Osteocyte (in vitro differentiated cells): ENCODE measurements around the gene ACOXL. TPM values are rescaled to one million over a fixed set of nuclear protein-coding genes. Genes with fewer than 3 reads are reported as not detected.

Experiments
- DNase-seq: peaks from one replicate; pipeline ENCODE4 v3.0.0; 2021; ENCODE audit warnings: mixed read lengths; ENCODE audit not compliant: unreplicated experiment; ENCODE audit errors: extremely low spot score
- H3K27ac Mint-ChIP-seq: one replicate; pipeline ENCODE4 v1.8.0; 2021; ENCODE audit warnings: mild to moderate bottlenecking, mixed read lengths; ENCODE audit not compliant: unreplicated experiment
- H3K27me3 Mint-ChIP-seq: one replicate; pipeline ENCODE4 v1.8.0; 2021; ENCODE audit warnings: mixed read lengths; ENCODE audit not compliant: unreplicated experiment
- H3K36me3 Mint-ChIP-seq: one replicate; pipeline ENCODE4 v1.8.0; 2021; ENCODE audit warnings: mixed read lengths; ENCODE audit not compliant: unreplicated experiment
- H3K4me1 Mint-ChIP-seq: one replicate; pipeline ENCODE4 v1.8.0; 2021; ENCODE audit warnings: mixed read lengths; ENCODE audit not compliant: unreplicated experiment
- H3K4me3 Mint-ChIP-seq: one replicate; pipeline ENCODE4 v1.8.0; 2021; ENCODE audit warnings: mild to moderate bottlenecking, moderate library complexity, mixed read lengths; ENCODE audit not compliant: unreplicated experiment
- H3K9me3 Mint-ChIP-seq: one replicate; pipeline ENCODE4 v1.8.0; 2021; ENCODE audit warnings: mixed read lengths; ENCODE audit not compliant: unreplicated experiment
- total RNA-seq: library from RNA; stranded (reverse); gene quantifications from 2 replicates; pipeline ENCODE4 v1.2.1, GENCODE V29; 2021
- TF ChIP-seq, protein P1 (sequence below): fragments of 200-600 bp; sonication (generic); IDR thresholded peaks from 2 replicates; pipeline ENCODE4 v1.5.0; 2021; ENCODE audit warnings: antibody characterized with exemption, mild to moderate bottlenecking, moderate library complexity

ACOXL gene
- total RNA-seq, 1 donor from 2014 or later: not detected

- Mint-ChIP-seq H3K4me1 (no peaks in the 10 kb centered on the region), H3K9me3 (peaks cover 10% of the 10 kb centered on the region), H3K4me3 (no peak overlapping the region), H3K27ac (no peak overlapping the region), H3K27me3 (peaks cover 72% of the 10 kb centered on the region), H3K36me3 (no peaks in the 10 kb centered on the region)
- DNase-seq: no peak
- TF ChIP-seq, protein P1, sequence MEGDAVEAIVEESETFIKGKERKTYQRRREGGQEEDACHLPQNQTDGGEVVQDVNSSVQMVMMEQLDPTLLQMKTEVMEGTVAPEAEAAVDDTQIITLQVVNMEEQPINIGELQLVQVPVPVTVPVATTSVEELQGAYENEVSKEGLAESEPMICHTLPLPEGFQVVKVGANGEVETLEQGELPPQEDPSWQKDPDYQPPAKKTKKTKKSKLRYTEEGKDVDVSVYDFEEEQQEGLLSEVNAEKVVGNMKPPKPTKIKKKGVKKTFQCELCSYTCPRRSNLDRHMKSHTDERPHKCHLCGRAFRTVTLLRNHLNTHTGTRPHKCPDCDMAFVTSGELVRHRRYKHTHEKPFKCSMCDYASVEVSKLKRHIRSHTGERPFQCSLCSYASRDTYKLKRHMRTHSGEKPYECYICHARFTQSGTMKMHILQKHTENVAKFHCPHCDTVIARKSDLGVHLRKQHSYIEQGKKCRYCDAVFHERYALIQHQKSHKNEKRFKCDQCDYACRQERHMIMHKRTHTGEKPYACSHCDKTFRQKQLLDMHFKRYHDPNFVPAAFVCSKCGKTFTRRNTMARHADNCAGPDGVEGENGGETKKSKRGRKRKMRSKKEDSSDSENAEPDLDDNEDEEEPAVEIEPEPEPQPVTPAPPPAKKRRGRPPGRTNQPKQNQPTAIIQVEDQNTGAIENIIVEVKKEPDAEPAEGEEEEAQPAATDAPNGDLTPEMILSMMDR: no peak
Observed at GRCh38 chr2:111057045-111057444, 324.7 kb downstream of the ACOXL start.

GRCh38 chr2:111057721-111058120, 325.3 kb downstream of the ACOXL start:
- Mint-ChIP-seq H3K27ac (no peak overlapping the region), H3K36me3 (no peaks in the 10 kb centered on the region), H3K4me3 (no peak overlapping the region), H3K27me3 (peaks cover 77% of the 10 kb centered on the region), H3K4me1 (no peaks in the 10 kb centered on the region), H3K9me3 (peaks cover 10% of the 10 kb centered on the region)
- DNase-seq: no peak
- TF ChIP-seq, protein P1: no peak

GRCh38 chr2:111058264-111058663, 325.9 kb downstream of the ACOXL start:
- H3K9me3 Mint-ChIP-seq: peaks cover 10% of the 10 kb centered on the region
- H3K27me3 Mint-ChIP-seq: peaks cover 77% of the 10 kb centered on the region
- no peaks in the 10 kb centered on the region for H3K4me1 Mint-ChIP-seq

DNA sequence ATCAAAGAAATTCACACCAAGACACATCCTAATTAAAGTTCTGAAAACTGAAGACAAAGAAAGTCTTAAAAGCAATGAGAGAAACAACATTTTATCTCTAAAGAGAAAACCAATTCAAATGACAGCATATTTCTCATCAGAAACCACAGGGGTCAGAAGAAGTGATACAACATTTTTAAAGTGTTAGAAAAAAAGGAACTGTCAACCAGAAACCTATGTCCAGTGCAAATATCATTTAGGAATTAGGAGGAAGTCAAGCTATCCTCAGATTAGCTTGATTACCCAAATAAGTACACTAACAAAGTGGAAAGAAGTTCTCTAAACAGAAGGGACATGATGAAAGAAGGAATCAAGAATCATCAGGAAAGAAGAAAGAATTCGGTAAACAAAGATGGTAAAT, 328.8 kb downstream of the ACOXL start:
- Mint-ChIP-seq H3K27me3 (peaks cover 76% of the 10 kb centered on the region), H3K9me3 (peaks cover 13% of the 10 kb centered on the region), H3K27ac (no peak overlapping the region), H3K36me3 (no peaks in the 10 kb centered on the region), H3K4me1 (no peaks in the 10 kb centered on the region), H3K4me3 (no peak overlapping the region)
- TF ChIP-seq, protein P1: no peak
- DNase-seq: no peak

More at GRCh38 chr2:111058264-111058663, 325.9 kb downstream of the ACOXL start:
- Mint-ChIP-seq H3K36me3 (no peaks in the 10 kb centered on the region), H3K27ac (no peak overlapping the region), H3K4me3 (no peak overlapping the region)
- TF ChIP-seq, protein P1: no peak
- no peak for DNase-seq

DNA sequence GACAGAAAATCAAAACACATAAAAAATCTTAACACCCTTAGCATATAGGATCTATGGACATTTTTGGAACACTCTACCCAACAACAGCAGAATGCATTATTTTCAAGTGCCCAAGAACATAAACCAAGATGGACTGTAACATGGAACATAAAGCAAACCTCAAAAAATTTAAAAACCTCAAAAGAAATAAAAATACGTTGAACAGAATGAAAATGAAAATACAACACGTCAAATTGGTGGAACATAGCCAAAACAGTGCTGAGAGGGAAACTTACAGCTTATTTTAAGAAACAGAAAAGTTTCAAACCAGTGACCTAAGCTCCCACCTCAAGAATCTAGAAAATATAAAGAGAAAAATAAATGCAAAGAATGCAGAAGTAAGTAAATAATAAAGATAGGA, 330.0 kb downstream of the ACOXL start:
- H3K4me1 Mint-ChIP-seq: no peaks in the 10 kb centered on the region
- no peak overlapping the region for H3K27ac Mint-ChIP-seq
- DNase-seq: no peak
- H3K27me3 Mint-ChIP-seq: peaks cover 76% of the 10 kb centered on the region
- no peaks in the 10 kb centered on the region for H3K36me3 Mint-ChIP-seq
- H3K4me3 Mint-ChIP-seq: no peak overlapping the region
- H3K9me3 Mint-ChIP-seq: peaks cover 13% of the 10 kb centered on the region
- TF ChIP-seq, protein P1: no peak
